Neural progenitor cell (in vitro differentiated cells): Measurements from ENCODE around the gene ARFIP2.

Experiments
- EZH2 ChIP-seq: fragments of 200-600 bp; sonication (generic); IDR thresholded peaks from 2 replicates; pipeline ENCODE4 v1.6.1; 2017; ENCODE audit warnings: antibody characterized with exemption, mild to moderate bottlenecking, moderate library complexity
- EZH2phosphoT487 ChIP-seq: fragments of 200-600 bp; sonication (generic); IDR thresholded peaks from 2 replicates; pipeline ENCODE4 v1.6.1; 2017; ENCODE audit warnings: antibody characterized with exemption
- TF ChIP-seq, protein P1 (sequence below): fragments of 200-600 bp; sonication (generic); IDR thresholded peaks from 2 replicates; pipeline ENCODE4 v1.5.1; 2017; ENCODE audit warnings: antibody characterized with exemption, mild to moderate bottlenecking

DNA sequence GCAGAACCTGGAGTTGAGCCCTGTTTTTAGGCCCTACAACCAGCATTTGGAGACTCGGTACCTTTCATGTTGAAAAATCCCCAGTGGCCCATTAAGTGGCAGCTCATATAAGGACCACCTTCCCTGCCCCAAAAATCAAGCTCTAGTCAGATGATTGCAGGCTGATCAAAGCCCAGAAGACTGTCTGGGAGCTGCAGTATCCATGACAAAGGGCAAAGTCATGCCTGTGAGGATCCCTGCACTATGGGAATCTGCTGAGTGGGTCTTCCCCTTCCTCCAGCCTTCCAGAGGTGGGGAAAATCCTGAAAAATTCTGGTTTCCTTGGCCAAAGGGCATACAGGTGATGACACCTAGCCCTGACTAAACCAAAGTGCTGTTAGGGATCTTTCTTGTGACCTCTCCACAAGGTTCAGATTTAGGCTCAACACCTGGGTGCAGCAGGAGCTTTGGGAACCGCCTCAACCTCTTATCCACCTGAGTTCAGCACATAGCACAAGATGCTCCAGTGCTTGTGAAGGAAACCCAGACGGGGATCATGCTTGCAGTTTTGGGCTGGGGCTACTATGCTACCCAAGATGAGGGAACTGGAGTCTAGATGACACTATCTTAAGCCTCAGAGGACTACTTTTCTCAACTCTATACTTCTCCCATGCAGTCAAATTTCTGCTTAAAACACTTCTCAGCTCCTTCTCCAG lies 6.2 kb downstream of the ARFIP2 start:
- no peak for TF ChIP-seq EZH2
- TF ChIP-seq, protein P1, sequence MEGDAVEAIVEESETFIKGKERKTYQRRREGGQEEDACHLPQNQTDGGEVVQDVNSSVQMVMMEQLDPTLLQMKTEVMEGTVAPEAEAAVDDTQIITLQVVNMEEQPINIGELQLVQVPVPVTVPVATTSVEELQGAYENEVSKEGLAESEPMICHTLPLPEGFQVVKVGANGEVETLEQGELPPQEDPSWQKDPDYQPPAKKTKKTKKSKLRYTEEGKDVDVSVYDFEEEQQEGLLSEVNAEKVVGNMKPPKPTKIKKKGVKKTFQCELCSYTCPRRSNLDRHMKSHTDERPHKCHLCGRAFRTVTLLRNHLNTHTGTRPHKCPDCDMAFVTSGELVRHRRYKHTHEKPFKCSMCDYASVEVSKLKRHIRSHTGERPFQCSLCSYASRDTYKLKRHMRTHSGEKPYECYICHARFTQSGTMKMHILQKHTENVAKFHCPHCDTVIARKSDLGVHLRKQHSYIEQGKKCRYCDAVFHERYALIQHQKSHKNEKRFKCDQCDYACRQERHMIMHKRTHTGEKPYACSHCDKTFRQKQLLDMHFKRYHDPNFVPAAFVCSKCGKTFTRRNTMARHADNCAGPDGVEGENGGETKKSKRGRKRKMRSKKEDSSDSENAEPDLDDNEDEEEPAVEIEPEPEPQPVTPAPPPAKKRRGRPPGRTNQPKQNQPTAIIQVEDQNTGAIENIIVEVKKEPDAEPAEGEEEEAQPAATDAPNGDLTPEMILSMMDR = no peak
- TF ChIP-seq EZH2phosphoT487 = no peak
